Chondrocyte (in vitro differentiated cells): ENCODE results near the gene SGSH. TPM values are rescaled to one million over a fixed set of nuclear protein-coding genes. Genes with fewer than 3 reads are reported as not detected.
"Not testable (repeated sequence)": the region's sequence is repeated elsewhere in the genome, so short reads cannot be mapped to it uniquely, and the experiment has no call there.

ENCODE experiments used
- DNase-seq: peaks from one replicate; pipeline ENCODE4 v3.0.0; 2021; ENCODE audit warnings: mixed read lengths, low spot score
- H3K27ac Mint-ChIP-seq: one replicate; pipeline ENCODE4 v1.8.0; 2021; ENCODE audit warnings: mild to moderate bottlenecking, moderate library complexity, mixed read lengths; ENCODE audit not compliant: unreplicated experiment
- H3K27me3 Mint-ChIP-seq: 2 replicates; pipeline ENCODE4 v1.8.0; 2021; ENCODE audit warnings: low read depth, mixed read lengths
- H3K36me3 Mint-ChIP-seq: 2 replicates; pipeline ENCODE4 v1.8.0; 2021; ENCODE audit warnings: low read depth, mixed read lengths
- H3K4me1 Mint-ChIP-seq: 2 replicates; pipeline ENCODE4 v1.8.0; 2021; ENCODE audit warnings: low read depth, mild to moderate bottlenecking, mixed read lengths
- H3K4me3 Mint-ChIP-seq: one replicate; pipeline ENCODE4 v1.8.0; 2021; ENCODE audit warnings: mild to moderate bottlenecking, moderate library complexity, mixed read lengths; ENCODE audit not compliant: unreplicated experiment
- H3K9me3 Mint-ChIP-seq: 2 replicates; pipeline ENCODE4 v1.8.0; 2021; ENCODE audit warnings: low read depth, mixed read lengths
- total RNA-seq: library from RNA; stranded (reverse); gene quantifications from 3 replicates; pipeline ENCODE4 v1.2.1, GENCODE V29; 2021
- TF ChIP-seq, protein P1 (sequence below): fragments of 200-600 bp; sonication (generic); IDR thresholded peaks from 2 replicates; pipeline ENCODE4 v1.5.0; 2021; ENCODE audit warnings: antibody characterized with exemption, mild to moderate bottlenecking, moderate library complexity

SGSH gene
- total RNA-seq, 1 donor from 2014 or later: 44.7 TPM

DNA sequence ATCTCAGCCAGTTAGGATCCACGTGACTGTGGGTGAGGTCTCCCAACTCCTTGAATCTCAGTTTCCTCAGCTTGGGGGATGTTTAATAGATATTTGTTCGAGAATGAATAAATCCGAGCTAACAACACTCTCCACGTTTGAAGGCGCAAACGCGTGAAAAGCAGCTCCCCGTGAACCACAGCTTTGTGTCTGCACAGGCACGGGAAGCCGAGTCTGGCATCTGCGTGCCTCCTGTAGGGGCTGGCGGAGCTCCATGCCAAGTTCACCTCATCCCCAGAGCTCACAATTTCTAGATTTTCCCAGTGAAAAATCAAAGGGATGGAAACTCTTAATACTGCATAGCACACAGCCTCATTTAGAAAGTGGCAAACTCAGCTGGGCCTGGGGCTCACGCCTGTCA lies 14.3 kb downstream of the SGSH start:
- DNase-seq: no peak
- peaks cover 10% of the 10 kb centered on the region for H3K36me3 Mint-ChIP-seq
- TF ChIP-seq, protein P1, sequence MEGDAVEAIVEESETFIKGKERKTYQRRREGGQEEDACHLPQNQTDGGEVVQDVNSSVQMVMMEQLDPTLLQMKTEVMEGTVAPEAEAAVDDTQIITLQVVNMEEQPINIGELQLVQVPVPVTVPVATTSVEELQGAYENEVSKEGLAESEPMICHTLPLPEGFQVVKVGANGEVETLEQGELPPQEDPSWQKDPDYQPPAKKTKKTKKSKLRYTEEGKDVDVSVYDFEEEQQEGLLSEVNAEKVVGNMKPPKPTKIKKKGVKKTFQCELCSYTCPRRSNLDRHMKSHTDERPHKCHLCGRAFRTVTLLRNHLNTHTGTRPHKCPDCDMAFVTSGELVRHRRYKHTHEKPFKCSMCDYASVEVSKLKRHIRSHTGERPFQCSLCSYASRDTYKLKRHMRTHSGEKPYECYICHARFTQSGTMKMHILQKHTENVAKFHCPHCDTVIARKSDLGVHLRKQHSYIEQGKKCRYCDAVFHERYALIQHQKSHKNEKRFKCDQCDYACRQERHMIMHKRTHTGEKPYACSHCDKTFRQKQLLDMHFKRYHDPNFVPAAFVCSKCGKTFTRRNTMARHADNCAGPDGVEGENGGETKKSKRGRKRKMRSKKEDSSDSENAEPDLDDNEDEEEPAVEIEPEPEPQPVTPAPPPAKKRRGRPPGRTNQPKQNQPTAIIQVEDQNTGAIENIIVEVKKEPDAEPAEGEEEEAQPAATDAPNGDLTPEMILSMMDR: no peak
- no peaks in the 10 kb centered on the region for H3K4me1 Mint-ChIP-seq
- no peak overlapping the region for H3K4me3 Mint-ChIP-seq
- no peak overlapping the region for H3K27ac Mint-ChIP-seq
- no peaks in the 10 kb centered on the region for H3K9me3 Mint-ChIP-seq
- H3K27me3 Mint-ChIP-seq: no peaks in the 10 kb centered on the region

DNA sequence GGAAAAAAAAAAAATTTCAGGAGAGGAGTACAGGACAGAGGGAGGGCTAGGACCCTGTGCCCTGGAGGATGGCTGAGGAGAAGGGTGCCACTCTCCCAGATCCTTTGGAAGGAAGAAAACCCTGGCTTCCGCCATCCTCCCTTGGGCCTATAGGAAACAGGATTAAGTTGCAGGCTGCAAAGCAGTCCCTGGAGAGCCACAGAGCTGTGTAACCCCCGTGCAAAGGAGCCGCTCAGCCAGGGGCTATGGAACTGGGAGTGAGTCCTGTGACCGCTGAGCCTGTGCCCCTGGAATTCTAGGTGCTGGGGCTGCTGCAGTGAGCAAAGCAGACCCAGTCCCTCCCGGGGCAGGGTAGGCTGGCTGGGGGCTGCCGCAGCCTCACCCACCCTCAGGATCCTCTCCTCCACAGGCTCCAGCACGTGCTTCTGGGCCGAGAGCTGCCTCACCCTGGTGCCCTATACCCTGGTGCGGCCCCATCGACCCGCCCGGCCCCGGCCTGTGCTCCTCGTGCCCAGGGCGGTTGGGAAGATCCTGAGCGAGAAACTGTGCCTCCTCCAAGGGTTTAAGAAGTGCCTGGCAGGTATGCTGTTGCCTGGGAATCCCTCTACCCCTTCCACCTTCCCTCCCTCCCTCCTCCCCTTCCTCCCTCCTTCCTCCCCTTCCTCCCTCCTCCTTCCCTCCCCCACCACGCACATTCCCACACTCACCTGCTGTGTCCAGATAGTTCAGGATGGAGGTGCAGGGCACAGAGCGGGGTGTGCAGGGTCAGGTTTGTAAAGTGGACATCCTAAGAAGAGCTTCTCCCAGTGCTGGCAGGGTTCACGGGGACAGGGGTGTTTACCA lies 15.3 kb downstream of the SGSH start:
- Mint-ChIP-seq H3K4me3 (no peak overlapping the region), H3K27me3 (no peaks in the 10 kb centered on the region), H3K36me3 (peaks cover 3% of the 10 kb centered on the region), H3K4me1 (no peaks in the 10 kb centered on the region), H3K9me3 (no peaks in the 10 kb centered on the region), H3K27ac (no peak overlapping the region)
- no peak for DNase-seq
- TF ChIP-seq, protein P1: no peak

DNA sequence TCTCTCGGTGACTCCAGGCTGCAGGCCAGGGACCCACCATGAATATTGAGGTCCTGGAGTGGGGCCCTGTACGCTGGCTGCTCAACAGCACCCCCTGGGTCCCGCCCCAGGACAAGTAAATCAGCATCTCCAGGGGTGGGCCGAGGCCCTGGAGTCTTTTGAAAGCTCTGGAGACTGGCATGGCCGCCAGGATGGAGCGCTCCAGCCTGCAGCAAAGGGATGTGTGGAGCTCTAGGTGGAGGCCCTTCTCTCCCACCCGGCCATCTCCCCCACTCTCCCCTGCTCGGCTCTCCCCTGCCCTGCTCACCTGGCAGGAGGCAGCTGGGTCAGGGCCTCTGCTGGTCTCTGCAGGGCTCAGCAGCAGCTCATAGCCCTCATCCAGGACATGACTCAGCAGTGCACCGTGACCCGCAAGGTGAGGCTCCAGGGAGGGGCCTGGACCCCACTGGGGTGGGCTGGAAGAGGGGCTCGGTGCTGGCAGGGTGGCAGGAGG lies 16.6 kb downstream of the SGSH start:
- Mint-ChIP-seq H3K27ac (no peak overlapping the region), H3K36me3 (no peaks in the 10 kb centered on the region), H3K4me3 (no peak overlapping the region), H3K27me3 (no peaks in the 10 kb centered on the region), H3K9me3 (no peaks in the 10 kb centered on the region), H3K4me1 (no peaks in the 10 kb centered on the region)
- no peak for DNase-seq
- TF ChIP-seq, protein P1: no peak

DNA sequence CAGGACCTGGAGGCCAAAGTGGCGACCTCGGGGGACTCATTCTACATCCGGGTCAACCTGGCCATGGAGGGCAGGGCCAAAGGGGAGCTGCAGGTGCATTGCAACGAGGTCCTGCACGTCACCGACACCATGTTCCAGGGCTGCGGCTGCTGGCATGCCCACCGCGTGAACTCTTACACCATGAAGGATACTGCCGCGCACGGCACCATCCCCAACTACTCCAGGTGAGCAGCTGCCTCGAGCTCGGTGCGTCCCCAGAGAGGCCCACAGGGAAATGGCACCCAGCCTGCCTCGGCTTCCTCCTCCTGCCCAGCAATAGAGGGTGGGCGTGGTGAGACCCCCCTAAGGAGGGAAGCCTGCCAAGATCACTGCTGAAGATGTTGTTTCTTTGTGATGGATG lies 17.9 kb downstream of the SGSH start:
- Mint-ChIP-seq H3K36me3 (no peaks in the 10 kb centered on the region), H3K9me3 (no peaks in the 10 kb centered on the region), H3K27me3 (no peaks in the 10 kb centered on the region), H3K4me1 (no peaks in the 10 kb centered on the region), H3K4me3 (no peak overlapping the region), H3K27ac (no peak overlapping the region)
- TF ChIP-seq, protein P1: no peak
- no peak for DNase-seq

DNA sequence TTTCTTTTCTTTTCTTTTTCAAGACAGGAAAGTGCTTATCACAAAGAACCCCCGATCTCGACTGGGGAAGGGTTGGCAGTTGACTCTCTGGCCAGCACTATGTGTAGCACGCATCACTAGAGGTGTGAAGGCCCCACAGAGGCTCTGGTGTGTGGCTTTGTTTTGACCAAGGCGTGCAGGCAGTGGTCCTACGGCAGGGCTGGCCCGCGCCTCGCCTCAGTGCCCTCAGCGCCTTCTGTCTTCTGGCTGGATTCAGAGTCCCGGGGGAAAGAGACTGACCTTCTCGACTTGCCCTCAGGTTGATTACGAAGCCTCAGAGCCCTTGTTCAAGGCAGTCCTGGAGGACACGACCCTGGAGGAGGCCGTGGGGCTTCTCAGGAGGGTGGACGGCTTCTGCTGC lies 18.7 kb downstream of the SGSH start:
- H3K9me3 Mint-ChIP-seq: no peaks in the 10 kb centered on the region
- TF ChIP-seq, protein P1: no peak
- H3K27ac Mint-ChIP-seq: no peak overlapping the region
- H3K36me3 Mint-ChIP-seq: no peaks in the 10 kb centered on the region
- no peak for DNase-seq
- H3K27me3 Mint-ChIP-seq: no peaks in the 10 kb centered on the region
- no peaks in the 10 kb centered on the region for H3K4me1 Mint-ChIP-seq
- no peak overlapping the region for H3K4me3 Mint-ChIP-seq

DNA sequence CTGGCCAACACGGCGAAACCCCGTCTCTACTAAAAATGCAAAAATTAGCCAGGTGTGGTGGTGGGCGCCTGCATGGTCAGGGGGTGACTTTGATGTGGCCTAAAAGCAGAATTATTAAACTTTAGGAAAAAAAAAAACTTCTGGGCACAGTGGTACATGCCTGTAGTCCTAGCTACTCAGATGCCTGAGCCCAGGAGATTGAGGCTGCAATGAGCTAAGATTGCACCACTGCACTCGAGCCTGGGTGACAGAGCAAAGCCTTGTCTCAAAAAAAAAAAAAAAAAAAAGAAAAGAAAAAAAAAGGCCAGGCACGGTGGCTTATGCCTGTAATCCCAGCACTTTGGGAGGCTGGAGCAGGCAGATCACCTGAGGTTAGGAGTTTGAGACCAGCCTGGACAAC lies 20.8 kb downstream of the SGSH start:
- not testable (repeated sequence) for H3K4me1 Mint-ChIP-seq, H3K4me3 Mint-ChIP-seq, H3K27me3 Mint-ChIP-seq

More for the DNA sequence above, 20.8 kb downstream of the SGSH start:
- H3K27ac Mint-ChIP-seq, DNase-seq, H3K36me3 Mint-ChIP-seq, H3K9me3 Mint-ChIP-seq: not testable (repeated sequence)
